Activated CD4-positive, alpha-beta memory T cell treated with anti-CD3 and anti-CD28 coated beads, Interleukin-2, amount 10 ng/mL, durations not matched to agents 7 days and 5 days (primary cell): ENCODE results near the gene STIM2. TPM values are rescaled to one million over a fixed set of nuclear protein-coding genes. Genes with fewer than 3 reads are reported as not detected.

ENCODE experiments used
- CTCF ChIA-PET: fragments of 350-600 bp; sonication (Branson Sonifier 250); formaldehyde crosslinking; loops from one replicate; lab custom pipeline; 2021; ENCODE audit warnings: antibody characterized with exemption, inconsistent platforms; lab: Charles Lee
- POLR2A ChIA-PET: fragments of 350-600 bp; sonication (Branson Sonifier 250); formaldehyde crosslinking; loops from one replicate; lab custom pipeline; 2021; ENCODE audit warnings: antibody characterized with exemption; lab: Charles Lee
- DNase-seq: peaks from one replicate; pipeline ENCODE4 v3.0.0-alpha.2; 2020
- H3K27ac Mint-ChIP-seq: one replicate; pipeline ENCODE4 v1.8.0; 2021; ENCODE audit warnings: mild to moderate bottlenecking, mixed read lengths
- H3K27me3 Mint-ChIP-seq: one replicate; pipeline ENCODE4 v1.8.0; 2021; ENCODE audit warnings: mixed read lengths
- H3K36me3 Mint-ChIP-seq: one replicate; pipeline ENCODE4 v1.8.0; 2021; ENCODE audit warnings: low read depth, mixed read lengths
- H3K4me1 Mint-ChIP-seq: one replicate; pipeline ENCODE4 v1.8.0; 2021; ENCODE audit warnings: mixed read lengths
- H3K4me3 Mint-ChIP-seq: one replicate; pipeline ENCODE4 v1.8.0; 2021; ENCODE audit warnings: mild to moderate bottlenecking, mixed read lengths
- H3K9me3 Mint-ChIP-seq: one replicate; pipeline ENCODE4 v1.8.0; 2021; ENCODE audit warnings: mixed read lengths
- total RNA-seq, 2 experiments: library from RNA; stranded (reverse); gene quantifications; one replicate each; pipeline ENCODE4 v1.2.3, GENCODE V29; 2021

STIM2 gene
- total RNA-seq, 2 experiments from 2014 or later: 53.3 to 58.7 TPM

DNA sequence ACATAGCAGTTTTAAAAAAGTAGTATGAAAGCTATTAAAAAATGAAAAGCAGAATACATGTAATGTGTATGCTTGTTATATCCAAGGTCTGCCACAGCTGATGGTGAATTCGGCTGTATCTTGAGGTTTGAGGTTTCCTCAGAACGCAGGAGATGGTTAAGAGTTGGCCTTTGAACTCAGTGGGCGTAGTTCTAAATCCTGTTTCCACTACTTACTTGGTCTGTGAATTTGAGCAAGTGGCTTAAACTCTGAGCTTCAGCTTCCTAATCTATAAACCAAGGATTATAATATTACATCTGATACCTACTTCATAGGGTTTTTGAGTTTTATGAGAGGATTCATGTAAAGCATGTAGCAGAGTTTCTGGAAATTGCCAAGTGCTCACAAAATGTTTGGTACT, 125.2 kb downstream of the STIM2 start:
- ChIA-PET POLR2A (interaction anchor here (0.6 to 3.2 kb wide), 5 partner anchors 17 to 402 kb away, joined by 3 to 16 read pairs (median 4); partner anchors contain the start of genes STIM2 and TBC1D19), CTCF (interaction anchor here (0.6 to 1.6 kb wide), 6 partner anchors 11 to 528 kb away, joined by 3 to 6 read pairs (median 3); no protein-coding TSS in a partner anchor)
- Mint-ChIP-seq H3K27ac (no peak overlapping the region), H3K36me3 (peaks cover 32% of the 10 kb centered on the region), H3K4me3 (no peak overlapping the region), H3K4me1 (peaks cover 27% of the 10 kb centered on the region), H3K9me3 (peaks cover 8% of the 10 kb centered on the region), H3K27me3 (no peaks in the 10 kb centered on the region)
- peak; percentile 61 for DNase-seq

DNA sequence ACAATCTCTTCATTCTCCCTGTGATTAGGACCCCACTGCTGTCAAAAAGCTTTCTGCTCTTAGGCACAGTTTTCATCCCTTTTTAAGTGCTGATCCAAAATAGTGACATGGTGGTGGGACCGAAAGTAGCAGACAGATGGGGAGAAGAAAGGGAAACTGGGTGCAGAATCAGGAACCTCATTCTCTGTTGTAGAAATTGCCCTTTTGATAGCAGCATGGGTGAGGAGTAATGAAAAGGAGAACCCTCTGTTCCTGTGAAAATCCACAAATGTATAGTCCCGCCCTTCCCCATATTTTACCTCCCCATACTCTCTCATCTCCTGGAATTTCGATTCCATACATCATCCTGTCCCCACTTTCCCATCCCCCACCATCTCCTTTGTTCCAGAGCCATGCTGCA, 126.5 kb downstream of the STIM2 start:
- H3K36me3 Mint-ChIP-seq: peaks cover 26% of the 10 kb centered on the region
- H3K27me3 Mint-ChIP-seq: no peaks in the 10 kb centered on the region
- CTCF ChIA-PET: no interaction called here
- POLR2A ChIA-PET: interaction anchor here (0.8 to 3.2 kb wide), 2 partner anchors 100 to 126 kb away, joined by 3 to 16 read pairs; partner anchors contain the start of gene STIM2
- H3K9me3 Mint-ChIP-seq: peaks cover 8% of the 10 kb centered on the region
- H3K4me3 Mint-ChIP-seq: no peak overlapping the region
- H3K4me1 Mint-ChIP-seq: peaks cover 34% of the 10 kb centered on the region
- no peak overlapping the region for H3K27ac Mint-ChIP-seq
- DNase-seq: no peak

DNA sequence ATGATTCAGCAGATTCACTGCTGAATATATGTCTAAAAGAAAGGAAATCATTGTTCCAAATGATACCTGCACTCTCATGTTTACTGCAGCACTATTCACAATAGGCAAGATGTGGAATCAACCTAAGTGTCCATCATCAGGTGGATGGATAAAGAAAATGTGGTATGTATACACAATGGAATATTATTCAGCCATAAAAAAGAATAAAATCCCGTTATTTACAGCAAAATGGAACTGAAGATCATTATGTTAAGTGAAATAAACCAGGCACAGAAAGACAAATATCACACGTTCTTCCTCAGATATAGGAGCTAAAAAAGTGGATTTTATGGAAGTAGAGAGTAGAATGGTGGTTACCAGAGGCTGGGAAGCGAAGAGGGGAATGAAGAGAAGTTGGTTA, 130.4 kb downstream of the STIM2 start:
- POLR2A ChIA-PET: no interaction called here
- H3K27me3 Mint-ChIP-seq: no peaks in the 10 kb centered on the region
- DNase-seq: no peak
- H3K36me3 Mint-ChIP-seq: peaks cover 31% of the 10 kb centered on the region
- H3K4me3 Mint-ChIP-seq: no peak overlapping the region
- H3K4me1 Mint-ChIP-seq: peaks cover 22% of the 10 kb centered on the region
- H3K27ac Mint-ChIP-seq: no peak overlapping the region
- H3K9me3 Mint-ChIP-seq: peaks cover 8% of the 10 kb centered on the region
- CTCF ChIA-PET: interaction anchor here (1.4 to 2.7 kb wide), 2 partner anchors 11 to 20 kb away, joined by 4 to 9 read pairs; no protein-coding TSS in a partner anchor

DNA sequence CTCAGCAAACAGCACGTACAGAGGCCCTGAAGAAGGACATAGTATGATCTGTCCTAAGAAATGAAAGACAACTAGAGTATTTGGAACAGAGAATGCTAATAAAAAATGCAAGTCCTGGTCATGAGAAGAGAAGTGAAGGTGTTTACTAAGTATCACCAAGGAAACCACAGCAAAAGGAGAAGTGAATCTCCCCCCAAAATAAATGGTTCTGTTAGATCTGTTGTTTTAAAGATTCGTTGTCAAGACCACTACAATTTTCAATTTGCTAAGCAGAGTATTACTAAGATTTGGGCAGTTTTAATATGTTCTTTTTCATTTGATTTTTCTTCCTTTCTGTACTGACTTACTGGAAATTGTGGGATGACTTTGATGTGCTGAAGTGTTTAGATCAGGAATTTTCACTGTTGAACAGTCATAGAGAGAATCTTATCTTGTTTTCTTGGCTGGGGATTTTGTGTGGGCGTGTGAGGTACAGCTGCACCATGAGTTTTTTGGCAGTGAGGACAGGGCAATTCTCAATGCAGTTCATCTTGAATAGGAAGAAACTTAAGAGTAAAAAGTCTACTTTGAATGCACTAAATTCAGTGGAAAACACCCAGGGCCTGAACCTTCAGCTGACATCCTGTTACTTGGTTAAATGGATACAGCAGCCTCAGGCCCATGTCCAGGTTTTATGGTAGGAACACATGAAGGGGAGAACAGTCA, 132.2 kb downstream of the STIM2 start:
- H3K4me1 Mint-ChIP-seq: peaks cover 15% of the 10 kb centered on the region
- no peak for DNase-seq
- no peaks in the 10 kb centered on the region for H3K27me3 Mint-ChIP-seq
- no peak overlapping the region for H3K27ac Mint-ChIP-seq
- ChIA-PET POLR2A (interaction anchor here (0.9 to 2.9 kb wide), 3 partner anchors 107 to 134 kb away, joined by 3 to 15 read pairs (median 3); no protein-coding TSS in a partner anchor), CTCF (interaction anchor here (1.0 to 2.7 kb wide), 3 partner anchors 9 to 106 kb away, joined by 3 to 9 read pairs (median 4); no protein-coding TSS in a partner anchor)
- H3K4me3 Mint-ChIP-seq: no peak overlapping the region
- H3K36me3 Mint-ChIP-seq: peaks cover 26% of the 10 kb centered on the region
- H3K9me3 Mint-ChIP-seq: peaks cover 6% of the 10 kb centered on the region

DNA sequence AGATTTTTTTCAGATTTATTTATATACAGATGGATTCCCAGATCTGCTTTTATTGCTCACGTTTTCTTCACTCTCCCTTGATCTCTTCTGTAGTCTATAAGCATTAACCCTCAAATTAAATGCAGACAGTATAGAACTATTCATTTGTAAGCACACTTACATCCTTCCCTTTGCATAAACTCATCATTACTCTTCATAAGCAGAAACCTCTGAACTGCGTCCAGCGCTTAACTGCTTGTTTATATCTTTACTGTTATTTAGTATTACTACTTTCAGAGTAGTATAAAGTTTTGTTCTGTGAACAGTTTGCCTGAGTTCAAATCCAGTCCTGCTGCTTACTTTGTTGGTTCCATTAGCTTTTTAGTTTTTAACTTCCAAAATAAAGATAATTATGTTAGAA, 132.9 kb downstream of the STIM2 start:
- Mint-ChIP-seq H3K27ac (no peak overlapping the region), H3K9me3 (peaks cover 4% of the 10 kb centered on the region), H3K27me3 (no peaks in the 10 kb centered on the region), H3K4me3 (no peak overlapping the region), H3K4me1 (peaks cover 15% of the 10 kb centered on the region), H3K36me3 (peaks cover 20% of the 10 kb centered on the region)
- DNase-seq: no peak
- POLR2A ChIA-PET: interaction anchor here (0.9 to 2.9 kb wide), 2 partner anchors 108 to 135 kb away, joined by 3 to 15 read pairs; no protein-coding TSS in a partner anchor
- CTCF ChIA-PET: interaction anchor here (1.0 to 2.7 kb wide), 3 partner anchors 8 to 107 kb away, joined by 3 to 9 read pairs (median 4); no protein-coding TSS in a partner anchor

DNA sequence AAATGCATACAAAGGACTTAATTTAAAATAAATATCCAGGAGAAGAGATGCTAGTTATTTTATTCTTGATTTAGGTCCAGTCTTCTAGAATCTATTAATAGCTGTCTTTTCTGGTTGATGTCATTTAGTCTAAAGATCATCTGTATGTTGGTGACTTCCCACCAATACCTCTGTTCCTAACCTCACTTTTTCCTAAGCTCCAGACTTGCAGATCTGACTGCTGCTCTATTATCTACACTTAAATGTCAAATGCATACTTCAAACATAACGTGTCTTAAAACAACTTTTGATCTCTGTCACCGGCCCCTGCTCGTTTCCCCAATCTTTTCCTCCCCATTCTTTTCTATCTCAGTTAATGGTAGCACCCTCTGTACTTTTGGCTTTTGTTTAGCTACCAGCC, 133.3 kb downstream of the STIM2 start:
- Mint-ChIP-seq H3K4me1 (peaks cover 15% of the 10 kb centered on the region), H3K27ac (no peak overlapping the region), H3K36me3 (peaks cover 19% of the 10 kb centered on the region), H3K4me3 (no peak overlapping the region), H3K27me3 (no peaks in the 10 kb centered on the region), H3K9me3 (peaks cover 4% of the 10 kb centered on the region)
- POLR2A ChIA-PET: interaction anchor here (0.7 to 2.9 kb wide), 2 partner anchors 108 to 136 kb away, joined by 3 to 15 read pairs; no protein-coding TSS in a partner anchor
- DNase-seq: no peak
- CTCF ChIA-PET: interaction anchor here (1.0 to 2.7 kb wide), 3 partner anchors 8 to 107 kb away, joined by 3 to 9 read pairs (median 4); no protein-coding TSS in a partner anchor

DNA sequence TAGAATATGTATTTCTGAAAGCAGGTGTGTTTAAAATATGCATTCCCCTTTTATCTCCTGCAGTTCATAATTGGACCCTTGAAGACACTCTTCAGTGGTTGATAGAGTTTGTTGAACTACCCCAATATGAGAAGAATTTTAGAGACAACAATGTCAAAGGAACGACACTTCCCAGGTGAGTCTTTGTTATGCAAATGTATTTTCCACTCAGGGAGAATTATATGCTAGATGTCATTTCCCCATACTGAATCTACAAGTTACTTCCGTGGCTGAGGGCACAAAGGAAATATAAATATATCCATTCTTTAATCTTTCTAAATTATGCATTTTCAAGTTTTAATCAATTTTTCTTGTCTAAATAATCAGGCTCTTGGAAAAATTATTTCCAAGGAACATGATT, 134.7 kb downstream of the STIM2 start:
- POLR2A ChIA-PET: no interaction called here
- H3K36me3 Mint-ChIP-seq: peaks cover 14% of the 10 kb centered on the region
- CTCF ChIA-PET: no interaction called here
- DNase-seq: no peak
- H3K4me1 Mint-ChIP-seq: peaks cover 15% of the 10 kb centered on the region
- H3K4me3 Mint-ChIP-seq: no peak overlapping the region
- H3K27ac Mint-ChIP-seq: no peak overlapping the region
- no peaks in the 10 kb centered on the region for H3K27me3 Mint-ChIP-seq
- H3K9me3 Mint-ChIP-seq: peaks cover 3% of the 10 kb centered on the region

DNA sequence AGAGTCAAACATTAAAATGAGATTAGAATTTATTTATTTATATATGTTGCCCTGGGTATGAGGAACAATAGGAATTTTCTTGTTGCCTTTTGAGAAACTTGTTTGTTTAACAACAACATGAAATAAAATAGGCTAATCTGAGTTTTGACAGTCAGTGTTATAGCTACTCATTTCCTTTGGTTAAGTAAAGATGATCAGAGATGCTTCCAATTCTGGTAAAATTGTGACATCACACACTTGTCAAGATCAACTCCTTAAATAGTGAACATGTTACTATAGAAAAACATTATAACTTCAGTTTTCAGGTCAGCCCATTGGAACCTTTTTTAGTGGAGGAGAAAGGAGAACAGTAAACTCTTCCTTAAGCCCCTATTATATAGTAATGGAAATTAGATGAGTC, 136.1 kb downstream of the STIM2 start:
- ChIA-PET POLR2A (no interaction called here), CTCF (interaction anchor here (0.6 kb wide), 1 partner anchor 11 kb away, joined by 3 read pairs; no protein-coding TSS in a partner anchor)
- peaks cover 10% of the 10 kb centered on the region for H3K36me3 Mint-ChIP-seq
- H3K4me3 Mint-ChIP-seq: no peak overlapping the region
- H3K27ac Mint-ChIP-seq: no peak overlapping the region
- no peak for DNase-seq
- H3K9me3 Mint-ChIP-seq: no peaks in the 10 kb centered on the region
- no peaks in the 10 kb centered on the region for H3K27me3 Mint-ChIP-seq
- peaks cover 10% of the 10 kb centered on the region for H3K4me1 Mint-ChIP-seq

DNA sequence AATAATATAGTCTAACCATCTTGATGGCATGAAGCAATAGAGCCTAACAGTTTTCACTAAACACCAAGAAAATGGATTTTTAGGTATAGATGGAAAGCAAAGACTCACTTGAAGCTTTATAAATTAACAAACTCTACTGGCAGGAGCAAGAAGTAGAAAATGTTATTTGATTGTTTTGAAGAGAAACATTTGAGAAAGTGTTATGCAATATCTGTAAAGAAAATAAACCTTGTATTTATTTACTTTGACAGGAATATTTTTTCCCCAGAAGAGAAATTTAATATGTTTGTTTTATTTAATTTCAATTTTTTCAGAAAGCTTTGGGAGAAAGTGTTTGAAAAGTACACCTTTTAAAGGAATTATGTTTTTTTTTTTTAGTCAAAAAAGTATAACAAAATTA, 139.0 kb downstream of the STIM2 start:
- H3K9me3 Mint-ChIP-seq: no peaks in the 10 kb centered on the region
- no peak overlapping the region for H3K4me3 Mint-ChIP-seq
- peaks cover 32% of the 10 kb centered on the region for H3K4me1 Mint-ChIP-seq
- POLR2A ChIA-PET: no interaction called here
- H3K36me3 Mint-ChIP-seq: peaks cover 27% of the 10 kb centered on the region
- no peak for DNase-seq
- H3K27ac Mint-ChIP-seq: no peak overlapping the region
- CTCF ChIA-PET: interaction anchor here (2.0 kb wide), 1 partner anchor 139 kb away, joined by 7 read pairs; the partner anchor contains the start of gene STIM2
- H3K27me3 Mint-ChIP-seq: no peaks in the 10 kb centered on the region

DNA sequence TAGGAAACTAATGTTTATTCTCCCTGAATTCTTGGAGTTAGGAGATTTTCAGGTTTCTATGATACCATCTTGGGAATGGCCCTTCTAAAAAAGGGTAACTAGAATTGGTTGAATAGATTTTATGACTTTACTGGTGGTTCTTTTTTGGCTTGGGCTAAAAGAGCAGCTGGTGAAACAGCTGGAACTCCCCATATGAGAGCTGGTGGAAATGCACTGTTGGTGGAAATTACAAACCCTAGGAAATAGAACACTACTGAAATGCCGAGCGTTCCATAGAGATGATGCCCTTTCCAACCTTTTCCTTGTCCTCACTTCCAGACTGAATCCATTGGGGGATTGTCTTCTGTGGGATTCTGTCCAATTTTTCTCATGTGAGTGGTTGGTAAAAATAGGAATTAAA, 139.5 kb downstream of the STIM2 start:
- CTCF ChIA-PET: interaction anchor here (2.0 to 2.6 kb wide), 2 partner anchors 8 to 139 kb away, joined by 7 to 9 read pairs; partner anchors contain the start of gene STIM2
- H3K36me3 Mint-ChIP-seq: peaks cover 26% of the 10 kb centered on the region

DNA sequence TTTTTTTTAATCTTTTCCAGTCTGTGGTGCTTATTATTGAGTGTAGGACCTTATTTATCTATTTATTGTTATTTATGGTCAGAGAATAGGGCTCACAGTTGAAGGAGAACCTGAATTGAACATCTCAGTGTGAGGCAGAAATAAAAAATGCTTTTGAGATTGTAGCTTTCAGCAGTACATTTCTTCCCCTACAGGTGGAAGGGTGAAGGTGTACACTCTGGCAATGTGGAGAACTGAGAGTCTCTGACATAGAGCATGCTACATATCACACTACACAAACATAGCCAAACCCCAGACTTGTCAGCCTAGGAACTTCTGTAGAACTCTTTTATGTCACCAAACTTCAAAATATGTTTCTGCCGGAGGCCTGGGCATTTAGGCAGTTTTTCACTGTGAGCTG, 140.2 kb downstream of the STIM2 start:
- Mint-ChIP-seq H3K4me1 (peaks cover 32% of the 10 kb centered on the region), H3K36me3 (peaks cover 22% of the 10 kb centered on the region), H3K9me3 (no peaks in the 10 kb centered on the region), H3K27ac (no peak overlapping the region), H3K27me3 (no peaks in the 10 kb centered on the region), H3K4me3 (no peak overlapping the region)
- no peak for DNase-seq
- ChIA-PET POLR2A (interaction anchor here (0.8 to 1.0 kb wide), 2 partner anchors 115 to 140 kb away, joined by 3 read pairs; partner anchors contain the start of gene STIM2), CTCF (interaction anchor here (0.7 to 2.6 kb wide), 4 partner anchors 8 to 140 kb away, joined by 3 to 9 read pairs (median 5); partner anchors contain the start of gene STIM2)

More for the DNA sequence above, 139.5 kb downstream of the STIM2 start:
- no peak overlapping the region for H3K4me3 Mint-ChIP-seq
- DNase-seq: no peak
- peaks cover 35% of the 10 kb centered on the region for H3K4me1 Mint-ChIP-seq
- H3K27ac Mint-ChIP-seq: no peak overlapping the region
- H3K27me3 Mint-ChIP-seq: no peaks in the 10 kb centered on the region
- POLR2A ChIA-PET: interaction anchor here (0.8 to 1.0 kb wide), 2 partner anchors 114 to 139 kb away, joined by 3 read pairs; partner anchors contain the start of gene STIM2
- H3K9me3 Mint-ChIP-seq: no peaks in the 10 kb centered on the region

DNA sequence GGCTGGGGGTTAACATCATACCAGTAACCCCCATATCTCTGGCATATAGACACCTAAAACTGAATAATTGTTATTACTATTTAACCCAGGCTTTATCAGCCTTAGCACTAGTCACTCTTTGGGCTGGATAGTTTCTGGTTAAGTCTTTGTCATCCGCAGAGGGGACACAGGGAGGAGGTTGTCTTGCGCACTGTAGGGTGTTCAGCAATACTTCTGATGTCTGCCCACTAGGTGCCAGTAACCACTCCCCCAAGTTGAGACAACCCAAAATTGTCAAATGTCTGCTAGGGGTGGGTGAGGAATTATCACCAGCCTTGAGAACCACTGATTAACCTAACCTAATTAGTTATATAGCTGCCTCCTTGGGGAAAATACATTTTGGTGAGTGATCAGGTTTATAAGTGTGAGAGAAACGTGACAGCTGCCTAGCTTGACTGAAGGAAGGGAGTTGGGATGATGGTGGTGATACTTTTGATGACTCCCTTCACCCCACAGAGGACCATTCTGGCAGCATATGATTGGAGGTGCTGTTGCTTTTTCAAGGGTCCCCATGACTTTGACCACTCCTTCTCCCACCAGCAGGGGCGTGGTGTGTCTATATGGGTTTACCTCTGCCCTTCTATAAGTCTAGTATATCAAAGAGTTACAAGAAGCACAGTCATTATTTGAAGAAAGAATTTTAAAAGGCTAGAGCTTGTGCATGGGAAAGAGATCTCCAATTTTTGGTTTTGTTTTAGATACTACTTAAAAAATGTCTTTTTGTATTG, 140.9 kb downstream of the STIM2 start:
- no peak overlapping the region for H3K27ac Mint-ChIP-seq
- ChIA-PET CTCF (interaction anchor here (0.9 to 2.6 kb wide), 4 partner anchors 9 to 141 kb away, joined by 3 to 9 read pairs (median 5); partner anchors contain the start of gene STIM2), POLR2A (interaction anchor here (1.0 to 2.8 kb wide), 4 partner anchors 16 to 144 kb away, joined by 3 to 18 read pairs (median 4); partner anchors contain the start of gene STIM2)
- no peaks in the 10 kb centered on the region for H3K27me3 Mint-ChIP-seq
- H3K4me3 Mint-ChIP-seq: no peak overlapping the region
- peaks cover 32% of the 10 kb centered on the region for H3K4me1 Mint-ChIP-seq
- H3K9me3 Mint-ChIP-seq: no peaks in the 10 kb centered on the region
- peaks cover 22% of the 10 kb centered on the region for H3K36me3 Mint-ChIP-seq
- no peak for DNase-seq
